IMR-90 (cell line): ENCODE results near the gene MFGE8. TPM values are rescaled to one million over a fixed set of nuclear protein-coding genes. Genes with fewer than 3 reads are reported as not detected.

ENCODE experiments used
- ATAC-seq: fragments of 200-7000 bp; cut with Tn5 transposase; 2 replicates; pipeline ENCODE4 v1.9.1; 2020; ENCODE audit warnings: low read depth, mild to moderate bottlenecking, moderate library complexity
- BruUV-seq: library from RNA; stranded (reverse); fragments of 400-500 nt; replicated peaks from 2 replicates; lab custom pipeline; 2021; lab: Mats Ljungman, UMichigan
- CTCF ChIA-PET: fragments of 300-600 bp; formaldehyde crosslinking; extraction: SDS; loops from one replicate; lab custom pipeline; 2021; ENCODE audit warnings: antibody characterized with exemption; lab: Yijun Ruan, JAX
- POLR2A ChIA-PET: fragments of 300-600 bp; sonication (Branson Sonifier 250); formaldehyde crosslinking; loops from one replicate; lab custom pipeline; 2022; ENCODE audit warnings: antibody characterized with exemption; ENCODE audit not compliant: unreplicated experiment; lab: Charles Lee
- DNase-seq: peaks from one replicate; pipeline ENCODE4 v3.0.0; 2013
- H2AFZ ChIP-seq: replicated peaks from 2 replicates; pipeline ENCODE3; 2013; ENCODE audit warnings: low read length, mild to moderate bottlenecking; ENCODE audit not compliant: poor library complexity
- H2AK5ac ChIP-seq: 2 replicates; pipeline ENCODE4 v1.6.1; 2013; ENCODE audit warnings: low read depth, low read length, inconsistent platforms
- H2AK9ac ChIP-seq: replicated peaks from 2 replicates; pipeline ENCODE3; 2013; ENCODE audit warnings: mild to moderate bottlenecking, low read depth, low read length, moderate library complexity; ENCODE audit not compliant: poor library complexity
- H2BK120ac ChIP-seq: 2 replicates; pipeline ENCODE4 v1.6.1; 2013; ENCODE audit warnings: low read depth, low read length, inconsistent platforms
- H2BK15ac ChIP-seq: 3 replicates; pipeline ENCODE4 v1.6.1; 2013; ENCODE audit warnings: low read depth, low read length, inconsistent platforms
- H2BK20ac ChIP-seq: 2 replicates; pipeline ENCODE4 v1.6.1; 2013; ENCODE audit warnings: low read depth, mild to moderate bottlenecking, inconsistent platforms, low read length, moderate library complexity
- H2BK5ac ChIP-seq: 2 replicates; pipeline ENCODE4 v1.6.1; 2013; ENCODE audit warnings: mild to moderate bottlenecking, low read depth, low read length, inconsistent platforms; ENCODE audit not compliant: poor library complexity, severe bottlenecking
- H3K14ac ChIP-seq: replicated peaks from 2 replicates; pipeline ENCODE4 v1.6.1; 2013; ENCODE audit warnings: low read depth, low read length, inconsistent platforms
- H3K18ac ChIP-seq: 2 replicates; pipeline ENCODE4 v1.6.1; 2013; ENCODE audit warnings: low read depth, low read length, control low read depth
- H3K23ac ChIP-seq: 2 replicates; pipeline ENCODE4 v1.6.1; 2013; ENCODE audit warnings: low read depth, low read length, inconsistent platforms
- H3K27ac ChIP-seq: 2 replicates; pipeline ENCODE4 v1.5.1; 2013; ENCODE audit warnings: mild to moderate bottlenecking, control low read depth, low read length; ENCODE audit not compliant: insufficient read depth
- H3K27me3 ChIP-seq: 2 replicates; pipeline ENCODE4 v1.6.1; 2013; ENCODE audit warnings: low read length; ENCODE audit not compliant: control insufficient read depth, insufficient read depth
- H3K36me3 ChIP-seq: 2 replicates; pipeline ENCODE4 v1.6.1; 2013; ENCODE audit warnings: low read length, mixed read lengths; ENCODE audit not compliant: control insufficient read depth, insufficient read depth
- H3K4ac ChIP-seq: 2 replicates; pipeline ENCODE4 v1.6.1; 2013; ENCODE audit warnings: low read depth, low read length, inconsistent platforms
- H3K4me1 ChIP-seq: 2 replicates; pipeline ENCODE4 v1.6.1; 2013; ENCODE audit warnings: low read length, mixed read lengths; ENCODE audit not compliant: control insufficient read depth, insufficient read depth
- H3K4me2 ChIP-seq: 2 replicates; pipeline ENCODE4 v1.6.1; 2013; ENCODE audit warnings: low read depth, mild to moderate bottlenecking, control low read depth, low read length, moderate library complexity
- H3K4me3 ChIP-seq: 2 replicates; pipeline ENCODE4 v1.5.1; 2013; ENCODE audit warnings: low read depth, mild to moderate bottlenecking, control low read depth, low read length, moderate library complexity; ENCODE audit not compliant: insufficient read depth
- H3K56ac ChIP-seq: 2 replicates; pipeline ENCODE4 v1.6.1; 2013; ENCODE audit warnings: low read length, inconsistent platforms; ENCODE audit not compliant: insufficient read depth; ENCODE audit errors: extremely low read depth
- H3K79me1 ChIP-seq, 2 experiments: 2 replicates each; pipeline ENCODE4 v1.6.1; 2013; ENCODE audit warnings: low read length in 2 of 2, inconsistent platforms in 1 of 2, low read depth in 1 of 2
- H3K9ac ChIP-seq: 2 replicates; pipeline ENCODE4 v1.6.1; 2013; ENCODE audit warnings: low read depth, low read length, control low read depth
- H3K9me1 ChIP-seq: 2 replicates; pipeline ENCODE4 v1.6.1; 2013; ENCODE audit warnings: low read length, inconsistent platforms; ENCODE audit not compliant: insufficient read depth
- H3K9me3 ChIP-seq: 2 replicates; pipeline ENCODE4 v1.6.1; 2013; ENCODE audit warnings: low read length; ENCODE audit not compliant: control insufficient read depth, insufficient read depth
- H4K20me1 ChIP-seq: 2 replicates; pipeline ENCODE4 v1.6.1; 2013; ENCODE audit warnings: low read length, inconsistent platforms; ENCODE audit not compliant: insufficient read depth
- H4K5ac ChIP-seq: 2 replicates; pipeline ENCODE4 v1.6.1; 2013; ENCODE audit warnings: mild to moderate bottlenecking, low read depth, low read length, control low read depth
- H4K8ac ChIP-seq, 2 experiments: 2 replicates each; pipeline ENCODE4 v1.6.1; 2013; ENCODE audit warnings: low read depth in 2 of 2, low read length in 2 of 2, control low read depth in 1 of 2, inconsistent platforms in 1 of 2
- H4K91ac ChIP-seq: 2 replicates; pipeline ENCODE4 v1.6.1; 2013; ENCODE audit warnings: low read depth, low read length, inconsistent platforms; ENCODE audit not compliant: insufficient read depth
- BHLHE40 ChIP-seq: fragments of 150-350 bp; IDR thresholded peaks from 2 replicates; pipeline ENCODE4 v1.6.1; 2016; ENCODE audit warnings: mild to moderate bottlenecking, low read depth, low read length
- CEBPB ChIP-seq: IDR thresholded peaks from 2 replicates; pipeline ENCODE4 v1.6.1; 2012; ENCODE audit warnings: low read depth, low read length, improper control_type of control experiment
- MAFK ChIP-seq: IDR thresholded peaks from 2 replicates; pipeline ENCODE4 v1.6.1; 2012; ENCODE audit warnings: low read depth, low read length, improper control_type of control experiment
- MAZ ChIP-seq: IDR thresholded peaks from 2 replicates; pipeline ENCODE4 v1.6.1; 2012; ENCODE audit warnings: low read depth, mild to moderate bottlenecking, low read length, improper control_type of control experiment, moderate library complexity, borderline replicate concordance
- MXI1 ChIP-seq: IDR thresholded peaks from 2 replicates; pipeline ENCODE4 v1.6.1; 2012; ENCODE audit warnings: low read depth, mild to moderate bottlenecking, low read length, moderate library complexity, borderline replicate concordance
- NFE2L2 ChIP-seq: fragments of 150-350 bp; IDR thresholded peaks from 2 replicates; pipeline ENCODE4 v1.6.1; 2016; ENCODE audit warnings: low read depth, mild to moderate bottlenecking, low read length
- POLR2A ChIP-seq: IDR thresholded peaks from 2 replicates; pipeline ENCODE4 v1.6.1; 2012; ENCODE audit warnings: mild to moderate bottlenecking, low read depth, low read length
- RAD21 ChIP-seq: IDR thresholded peaks from 2 replicates; pipeline ENCODE4 v1.6.1; 2012; ENCODE audit warnings: low read length, improper control_type of control experiment
- WGBS, 2 experiments: methylation state at CpG; one replicate each; pipeline versions ENCODE4 v1.1.5 to v1.1.7; 2013; ENCODE audit warnings: missing lambda C conversion rate in 2 of 2; ENCODE audit not compliant: insufficient read length in 1 of 2; ENCODE audit errors: extremely low coverage in 2 of 2; 5-methylcytosine and 5-hydroxymethylcytosine counted together
- dilution Hi-C: fragments of 300-500 bp; cut with HindIII; formaldehyde crosslinking; loops from one replicate; pipeline ENCODE4 v1.14.3; 2018; ENCODE audit warnings: low sequenced_read_pairs; ENCODE audit not compliant: unreplicated experiment
- in situ Hi-C: fragments of 300-500 bp; cut with MboI; formaldehyde crosslinking; loops from 3 replicates; pipeline ENCODE4 v1.14.3; 2019; ENCODE audit warnings: low sequenced_read_pairs, inconsistent platforms, mixed read lengths
- intact Hi-C: fragments of 100-400 bp; cut with micrococcal nuclease; formaldehyde crosslinking; loops from 2 replicates; pipeline ENCODE4 v1.10.0; 2022
- polyA plus RNA-seq, 3 experiments: library from polyadenylated mRNA; depleted of rRNA; stranded (reverse); fragments of >200 nt; gene quantifications; 2 replicates each; pipeline ENCODE4 v1.2.3, GENCODE V29; 2012; ENCODE audit warnings: low replicate concordance in 1 of 3
- total RNA-seq: library from RNA; depleted of rRNA; stranded (reverse); fragments of >200 nt; gene quantifications from 2 replicates; pipeline ENCODE4 v1.2.3, GENCODE V29; 2012
- TF ChIP-seq, protein P1 (sequence below): fragments of 150-350 bp; IDR thresholded peaks from 2 replicates; pipeline ENCODE4 v1.6.1; 2016; ENCODE audit warnings: low read depth, mild to moderate bottlenecking, low read length, moderate library complexity, borderline replicate concordance
- TF ChIP-seq, protein P2 (sequence below): conservative IDR thresholded peaks from 2 replicates; pipeline ENCODE4 v1.5.1; 2012; ENCODE audit warnings: mild to moderate bottlenecking, low read depth, low read length, improper control_type of control experiment

The MFGE8 gene
- total and polyA plus RNA-seq, 2 of the 4 experiments (the other 2 are of a cell fraction): 232 to 1,912 TPM

DNA sequence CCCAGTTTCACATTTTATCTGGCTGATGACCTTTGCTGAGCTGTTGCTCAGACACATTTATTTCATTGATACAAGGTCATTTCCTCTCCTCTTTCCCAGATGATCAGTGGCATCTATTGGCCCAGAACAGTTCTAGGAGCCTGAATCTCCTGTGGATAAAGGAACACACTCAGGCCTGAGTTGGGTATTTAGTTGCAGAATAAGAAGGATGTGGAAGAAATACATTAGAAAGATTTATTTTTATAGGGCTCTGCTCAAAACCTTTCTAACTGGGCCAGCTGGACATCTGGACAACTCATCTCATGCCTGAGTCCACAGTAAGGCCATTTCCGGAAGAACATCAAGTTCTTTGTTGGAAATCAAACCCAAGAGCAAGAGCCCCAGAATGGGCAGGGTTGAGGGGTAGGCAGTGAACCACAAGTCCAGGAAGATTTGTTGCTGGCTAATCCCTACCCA, 19.7 kb upstream of the MFGE8 start:
- intact Hi-C loops: loop anchor here (5.0 kb wide), 1 partner anchor 39 kb away; no protein-coding TSS in a partner anchor
- no peak overlapping the region for H3K4me2 ChIP-seq
- H4K20me1 ChIP-seq: no peaks in the 10 kb centered on the region
- no peak overlapping the region for H2BK20ac ChIP-seq
- H4K91ac ChIP-seq: no peak overlapping the region
- H3K18ac ChIP-seq: no peak overlapping the region
- no peak overlapping the region for H3K9ac ChIP-seq
- no peaks in the 10 kb centered on the region for H3K9me1 ChIP-seq
- H2AK9ac ChIP-seq: no peak overlapping the region
- no peak overlapping the region for H2AFZ ChIP-seq
- no peaks in the 10 kb centered on the region for H3K36me3 ChIP-seq
- H3K27me3 ChIP-seq: no peaks in the 10 kb centered on the region
- H3K4me1 ChIP-seq: peaks cover 4% of the 10 kb centered on the region
- H3K23ac ChIP-seq: no peak overlapping the region
- no peak overlapping the region for H2BK5ac ChIP-seq
- TF ChIP-seq MXI1: no peak
- TF ChIP-seq NFE2L2: no peak
- no peak for TF ChIP-seq BHLHE40
- TF ChIP-seq, protein P1, sequence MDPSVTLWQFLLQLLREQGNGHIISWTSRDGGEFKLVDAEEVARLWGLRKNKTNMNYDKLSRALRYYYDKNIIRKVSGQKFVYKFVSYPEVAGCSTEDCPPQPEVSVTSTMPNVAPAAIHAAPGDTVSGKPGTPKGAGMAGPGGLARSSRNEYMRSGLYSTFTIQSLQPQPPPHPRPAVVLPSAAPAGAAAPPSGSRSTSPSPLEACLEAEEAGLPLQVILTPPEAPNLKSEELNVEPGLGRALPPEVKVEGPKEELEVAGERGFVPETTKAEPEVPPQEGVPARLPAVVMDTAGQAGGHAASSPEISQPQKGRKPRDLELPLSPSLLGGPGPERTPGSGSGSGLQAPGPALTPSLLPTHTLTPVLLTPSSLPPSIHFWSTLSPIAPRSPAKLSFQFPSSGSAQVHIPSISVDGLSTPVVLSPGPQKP: no peak
- TF ChIP-seq POLR2A: no peak
- TF ChIP-seq MAFK: no peak
- no peak for TF ChIP-seq RAD21
- TF ChIP-seq, protein P2, sequence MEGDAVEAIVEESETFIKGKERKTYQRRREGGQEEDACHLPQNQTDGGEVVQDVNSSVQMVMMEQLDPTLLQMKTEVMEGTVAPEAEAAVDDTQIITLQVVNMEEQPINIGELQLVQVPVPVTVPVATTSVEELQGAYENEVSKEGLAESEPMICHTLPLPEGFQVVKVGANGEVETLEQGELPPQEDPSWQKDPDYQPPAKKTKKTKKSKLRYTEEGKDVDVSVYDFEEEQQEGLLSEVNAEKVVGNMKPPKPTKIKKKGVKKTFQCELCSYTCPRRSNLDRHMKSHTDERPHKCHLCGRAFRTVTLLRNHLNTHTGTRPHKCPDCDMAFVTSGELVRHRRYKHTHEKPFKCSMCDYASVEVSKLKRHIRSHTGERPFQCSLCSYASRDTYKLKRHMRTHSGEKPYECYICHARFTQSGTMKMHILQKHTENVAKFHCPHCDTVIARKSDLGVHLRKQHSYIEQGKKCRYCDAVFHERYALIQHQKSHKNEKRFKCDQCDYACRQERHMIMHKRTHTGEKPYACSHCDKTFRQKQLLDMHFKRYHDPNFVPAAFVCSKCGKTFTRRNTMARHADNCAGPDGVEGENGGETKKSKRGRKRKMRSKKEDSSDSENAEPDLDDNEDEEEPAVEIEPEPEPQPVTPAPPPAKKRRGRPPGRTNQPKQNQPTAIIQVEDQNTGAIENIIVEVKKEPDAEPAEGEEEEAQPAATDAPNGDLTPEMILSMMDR: no peak
- no peak for TF ChIP-seq CEBPB
- no peak for TF ChIP-seq MAZ
- no peak overlapping the region for H3K27ac ChIP-seq
- no CpG with 5 or more reads among the region's 1 CpG for WGBS, 2 experiments
- no peak overlapping the region for H2AK5ac ChIP-seq
- ATAC-seq (no peak), DNase-seq (no peak)
- H2BK15ac ChIP-seq: no peak overlapping the region
- H3K79me1 ChIP-seq: no peaks in the 10 kb centered on the region
- H3K9me3 ChIP-seq: peaks cover 1% of the 10 kb centered on the region
- no peak overlapping the region for H3K4ac ChIP-seq
- in situ Hi-C loops: no loop called here
- ChIA-PET CTCF (no interaction called here), POLR2A (interaction anchor here (0.5 kb wide), 1 partner anchor 12 kb away, joined by 11 read pairs; no protein-coding TSS in a partner anchor)
- H4K8ac ChIP-seq: no peak overlapping the region
- no peak overlapping the region for H3K4me3 ChIP-seq
- no peak overlapping the region for H4K5ac ChIP-seq
- H3K14ac ChIP-seq: no peak overlapping the region
- BruUV-seq: no TSS peak
- no peak overlapping the region for H2BK120ac ChIP-seq
- dilution Hi-C loops: no loop called here
- H3K56ac ChIP-seq: no peak overlapping the region
